Suprapubic skin (tissue), 4 donors: ENCODE results near the gene ABCA13. TPM values are rescaled to one million over a fixed set of nuclear protein-coding genes. Genes with fewer than 3 reads are reported as not detected.

Experiments used
- DNase-seq, 2 donors: peaks; one replicate each; pipeline ENCODE4 v3.0.0-alpha.2; 2019; ENCODE audit warnings: low spot score in 2 of 2
- H3K27ac ChIP-seq: fragments of 200-600 bp; sonication (generic); one replicate; pipeline ENCODE4 v1.5.1; 2019
- H3K27me3 ChIP-seq: fragments of 200-600 bp; sonication (generic); one replicate; pipeline ENCODE4 v1.5.1; 2019
- H3K36me3 ChIP-seq: fragments of 200-600 bp; sonication (generic); one replicate; pipeline ENCODE4 v1.5.1; 2019
- H3K4me1 ChIP-seq: fragments of 200-600 bp; sonication (generic); one replicate; pipeline ENCODE4 v1.5.1; 2019
- H3K4me3 ChIP-seq: fragments of 200-600 bp; sonication (generic); one replicate; pipeline ENCODE4 v1.5.1; 2019; ENCODE audit warnings: mild to moderate bottlenecking
- H3K9me3 ChIP-seq: fragments of 200-600 bp; sonication (generic); one replicate; pipeline ENCODE4 v1.5.1; 2019
- EP300 ChIP-seq: sonication (generic); formaldehyde crosslinking; IDR thresholded peaks from one replicate; pipeline ENCODE4 v1.6.1; 2017; ENCODE audit warnings: antibody characterized with exemption
- POLR2A ChIP-seq, 2 donors: fragments of 450-650 bp; IDR thresholded peaks; one replicate each; pipeline ENCODE4 v1.6.1; 2017; ENCODE audit warnings: antibody characterized with exemption in 2 of 2, mild to moderate bottlenecking in 2 of 2, moderate library complexity in 2 of 2
- POLR2AphosphoS5 ChIP-seq, 3 donors: sonication (generic); formaldehyde crosslinking; IDR thresholded peaks; one replicate each; pipeline ENCODE4 v1.6.1; 2017; ENCODE audit warnings: antibody characterized with exemption in 3 of 3
- WGBS: methylation state at CpG from one replicate; pipeline ENCODE4 v1.1.5; 2018; 5-methylcytosine and 5-hydroxymethylcytosine counted together
- total RNA-seq, 4 donors: library from RNA; depleted of rRNA; stranded (reverse); fragments of >200 nt; gene quantifications; one replicate each; pipeline ENCODE4 v1.1.0, GENCODE V29; 2016
- TF ChIP-seq, protein P1 (sequence below), 2 donors: fragments of 200-600 bp in 1 of 2; fragments of 450-650 bp in 1 of 2; sonication (generic) in 1 of 2; IDR thresholded peaks; one replicate each; pipeline ENCODE4 v1.5.1; 2016 to 2019; ENCODE audit warnings: antibody characterized with exemption in 2 of 2, mild to moderate bottlenecking in 1 of 2, moderate library complexity in 1 of 2

Gene ABCA13
- total RNA-seq, 4 donors from 2014 or later = 0.64 to 4.7 (median 2.6) TPM

DNA sequence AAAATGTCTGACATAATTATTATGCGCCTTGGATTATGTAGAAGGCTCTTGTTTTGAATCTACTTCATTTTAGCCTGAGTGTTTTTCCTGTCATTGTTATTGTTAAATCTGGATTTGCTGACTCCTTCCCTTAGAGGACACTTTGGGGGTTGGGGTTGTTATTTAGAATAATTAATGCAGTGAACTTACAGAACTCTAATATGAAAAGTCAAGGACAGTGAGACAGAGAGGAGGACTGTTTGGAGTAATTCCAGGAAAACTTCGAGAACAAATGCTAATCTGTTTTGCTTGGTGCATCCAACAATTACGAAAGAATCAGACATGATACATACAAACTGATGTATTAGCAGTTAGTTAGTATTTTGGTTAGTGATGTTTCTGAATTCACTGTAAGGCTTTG lies 146.1 kb downstream of the ABCA13 start:
- Histone ChIP-seq H3K9me3 (no peaks in the 10 kb centered on the region), H3K4me3 (no peak overlapping the region), H3K27me3 (no peaks in the 10 kb centered on the region), H3K27ac (no peak overlapping the region), H3K36me3 (no peaks in the 10 kb centered on the region), H3K4me1 (no peaks in the 10 kb centered on the region)
- no peak for DNase-seq
- TF ChIP-seq EP300 (no peak), POLR2A (IDR thresholded peaks at IDR 0.05) (no peak), POLR2AphosphoS5 (IDR thresholded peaks at IDR 0.05) (no peak)
- TF ChIP-seq, protein P1, sequence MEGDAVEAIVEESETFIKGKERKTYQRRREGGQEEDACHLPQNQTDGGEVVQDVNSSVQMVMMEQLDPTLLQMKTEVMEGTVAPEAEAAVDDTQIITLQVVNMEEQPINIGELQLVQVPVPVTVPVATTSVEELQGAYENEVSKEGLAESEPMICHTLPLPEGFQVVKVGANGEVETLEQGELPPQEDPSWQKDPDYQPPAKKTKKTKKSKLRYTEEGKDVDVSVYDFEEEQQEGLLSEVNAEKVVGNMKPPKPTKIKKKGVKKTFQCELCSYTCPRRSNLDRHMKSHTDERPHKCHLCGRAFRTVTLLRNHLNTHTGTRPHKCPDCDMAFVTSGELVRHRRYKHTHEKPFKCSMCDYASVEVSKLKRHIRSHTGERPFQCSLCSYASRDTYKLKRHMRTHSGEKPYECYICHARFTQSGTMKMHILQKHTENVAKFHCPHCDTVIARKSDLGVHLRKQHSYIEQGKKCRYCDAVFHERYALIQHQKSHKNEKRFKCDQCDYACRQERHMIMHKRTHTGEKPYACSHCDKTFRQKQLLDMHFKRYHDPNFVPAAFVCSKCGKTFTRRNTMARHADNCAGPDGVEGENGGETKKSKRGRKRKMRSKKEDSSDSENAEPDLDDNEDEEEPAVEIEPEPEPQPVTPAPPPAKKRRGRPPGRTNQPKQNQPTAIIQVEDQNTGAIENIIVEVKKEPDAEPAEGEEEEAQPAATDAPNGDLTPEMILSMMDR (IDR thresholded peaks at IDR 0.05) = no peak
- WGBS = 66% methylated on average over 3 of the region's 3 CpGs

DNA sequence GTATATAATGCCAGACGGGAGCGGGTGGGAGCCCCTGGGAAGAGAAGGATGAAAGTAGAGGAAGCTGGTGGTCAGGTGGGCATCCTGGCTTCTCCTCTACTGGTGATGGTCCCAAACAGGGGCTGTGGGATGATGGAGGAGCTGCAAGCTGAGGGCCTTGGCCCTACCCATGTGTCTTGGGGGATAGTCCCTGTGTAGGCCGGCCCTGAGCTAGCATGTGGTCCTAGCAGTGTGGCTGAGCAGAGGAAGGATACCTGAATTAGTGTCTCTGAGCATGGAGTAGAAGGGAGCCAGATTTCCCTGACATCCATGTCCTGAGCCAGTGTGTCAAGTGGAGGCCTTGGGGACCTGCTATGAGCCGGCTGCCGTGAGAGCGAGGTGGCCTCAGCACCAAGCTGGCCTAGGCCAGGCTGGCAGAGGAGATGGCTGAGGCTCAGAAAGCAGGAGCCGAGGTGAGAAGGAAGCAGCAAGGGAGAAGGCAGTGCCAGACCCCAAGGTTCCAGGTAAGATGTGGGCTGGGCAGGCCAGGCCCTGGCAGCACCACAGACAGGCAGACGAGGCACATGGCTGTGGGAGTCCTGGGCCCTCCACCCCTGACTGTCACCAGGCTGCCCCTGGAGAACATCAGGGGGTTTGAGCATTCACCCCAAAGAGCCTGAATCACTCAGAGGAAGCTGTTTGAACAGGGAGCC lies 150.2 kb downstream of the ABCA13 start:
- Histone ChIP-seq H3K4me1 (no peaks in the 10 kb centered on the region), H3K36me3 (no peaks in the 10 kb centered on the region), H3K9me3 (peaks cover 5% of the 10 kb centered on the region), H3K27ac (no peak overlapping the region), H3K4me3 (no peak overlapping the region), H3K27me3 (no peaks in the 10 kb centered on the region)
- 95% methylated on average over 7 of the region's 8 CpGs for WGBS
- TF ChIP-seq, protein P1 (IDR thresholded peaks at IDR 0.05) = no peak
- TF ChIP-seq POLR2AphosphoS5 (IDR thresholded peaks at IDR 0.05) (no peak), POLR2A (IDR thresholded peaks at IDR 0.05) (no peak), EP300 (no peak)
- no peak for DNase-seq

DNA sequence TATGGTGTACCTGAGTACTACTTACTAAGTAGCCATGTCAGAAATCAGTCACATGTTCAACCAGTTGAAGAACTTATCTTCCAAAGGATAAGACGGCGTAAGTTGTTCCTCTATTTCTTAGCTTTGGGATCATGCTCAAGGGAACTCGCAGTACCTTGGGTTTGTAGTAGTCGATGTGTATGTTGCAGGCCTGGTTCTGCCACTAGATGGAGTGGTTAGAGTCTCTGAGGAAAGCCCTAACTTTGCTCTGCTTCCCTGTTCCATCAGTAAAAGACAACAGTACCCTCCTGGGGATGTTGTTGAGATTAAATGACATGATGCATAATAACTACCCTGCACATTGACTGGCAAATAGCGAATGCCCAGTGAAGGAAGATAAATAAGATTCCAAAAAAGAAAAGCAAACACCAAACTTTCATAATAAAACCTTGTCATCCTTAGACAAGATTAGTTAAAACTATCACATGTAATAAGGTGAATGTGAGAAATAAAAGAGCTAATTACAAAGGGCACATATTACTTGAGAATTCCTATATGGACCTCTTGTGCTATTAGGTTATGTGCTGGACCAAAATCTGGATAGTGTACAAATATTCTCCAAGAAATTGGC lies 165.9 kb downstream of the ABCA13 start:
- no peak for TF ChIP-seq POLR2AphosphoS5 (IDR thresholded peaks at IDR 0.05)
- TF ChIP-seq, protein P1 (IDR thresholded peaks at IDR 0.05) = peak in 1 of 2 donors; percentile 25
- Histone ChIP-seq H3K36me3 (no peaks in the 10 kb centered on the region), H3K4me1 (no peaks in the 10 kb centered on the region), H3K27me3 (no peaks in the 10 kb centered on the region), H3K9me3 (no peaks in the 10 kb centered on the region), H3K27ac (no peak overlapping the region), H3K4me3 (no peak overlapping the region)
- 58% methylated on average over 5 of the region's 5 CpGs for WGBS
- DNase-seq = no peak

DNA sequence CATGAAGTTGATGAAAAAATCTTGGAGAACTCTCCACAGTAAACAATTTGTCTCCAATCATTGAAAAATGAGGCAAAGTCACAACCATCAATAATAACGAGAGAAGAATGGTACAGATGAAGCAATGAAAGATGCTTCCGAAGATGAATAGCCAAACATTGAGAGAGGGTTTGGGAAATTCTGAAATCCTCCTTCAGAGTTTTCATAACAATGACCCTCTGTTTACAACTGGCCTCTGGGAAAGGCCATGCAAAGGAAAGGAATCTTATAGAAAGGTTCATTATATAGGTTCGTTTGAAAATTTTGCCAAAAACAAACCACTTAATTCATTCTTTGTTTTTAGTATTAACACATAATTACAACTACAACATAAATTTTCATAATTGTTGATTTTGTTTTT lies 166.5 kb downstream of the ABCA13 start:
- Histone ChIP-seq H3K27me3 (no peaks in the 10 kb centered on the region), H3K36me3 (no peaks in the 10 kb centered on the region), H3K4me1 (no peaks in the 10 kb centered on the region), H3K9me3 (no peaks in the 10 kb centered on the region), H3K4me3 (no peak overlapping the region), H3K27ac (no peak overlapping the region)
- 66% methylated on average over 3 of the region's 3 CpGs for WGBS
- DNase-seq = no peak
- TF ChIP-seq, protein P1 (IDR thresholded peaks at IDR 0.05) = no peak
- TF ChIP-seq POLR2A (IDR thresholded peaks at IDR 0.05) (no peak), EP300 (no peak), POLR2AphosphoS5 (IDR thresholded peaks at IDR 0.05) (no peak)

DNA sequence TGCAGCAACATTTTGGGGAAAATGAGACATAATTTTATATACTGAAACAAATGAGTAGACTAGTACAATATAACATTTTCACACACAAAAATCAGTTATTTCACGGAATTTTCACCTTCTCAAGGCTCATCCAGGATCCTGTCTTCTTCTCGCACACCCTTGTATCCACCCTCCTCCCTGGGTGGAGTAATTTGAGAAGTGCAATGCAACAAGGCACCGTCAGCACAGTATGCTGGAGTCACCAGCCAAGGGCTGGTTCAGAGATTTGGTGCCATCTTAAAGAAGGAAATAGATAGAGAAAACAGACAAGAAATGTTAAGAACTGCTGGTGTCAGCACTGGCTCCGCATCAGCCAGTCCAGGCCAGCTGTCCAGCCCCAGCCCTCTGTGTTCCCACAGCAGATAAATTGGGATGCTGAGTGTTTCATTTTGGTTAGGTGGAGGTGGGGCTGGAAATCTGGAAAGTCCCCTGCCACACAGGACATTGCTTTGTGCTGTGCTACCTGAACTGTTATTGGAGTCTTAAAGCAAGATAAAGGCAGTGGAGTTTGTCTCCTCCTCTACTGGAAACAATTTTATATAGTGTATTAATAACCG lies 176.1 kb downstream of the ABCA13 start:
- no peaks in the 10 kb centered on the region for H3K4me1 ChIP-seq
- H3K27ac ChIP-seq = no peak overlapping the region
- H3K27me3 ChIP-seq = no peaks in the 10 kb centered on the region
- 83% methylated on average over 5 of the region's 5 CpGs for WGBS
- no peaks in the 10 kb centered on the region for H3K36me3 ChIP-seq
- no peak for DNase-seq
- H3K4me3 ChIP-seq = no peak overlapping the region
- TF ChIP-seq EP300 (no peak), POLR2AphosphoS5 (IDR thresholded peaks at IDR 0.05) (no peak), POLR2A (IDR thresholded peaks at IDR 0.05) (no peak)
- TF ChIP-seq, protein P1 (IDR thresholded peaks at IDR 0.05) = no peak
- no peaks in the 10 kb centered on the region for H3K9me3 ChIP-seq
